GM23248 (cell line): Measurements from ENCODE around the gene FADS3. TPM values are rescaled to one million over a fixed set of nuclear protein-coding genes. Genes with fewer than 3 reads are reported as not detected.
A peak's percentile ranks its signal among the peaks of the same experiment; 100 is the strongest.

ENCODE experiments used
- DNase-seq: peaks from one replicate; pipeline ENCODE4 v3.0.0-alpha.2; 2015
- H2AFZ ChIP-seq: fragments of 200-600 bp; sonication (generic); 2 replicates; pipeline ENCODE4 v1.6.1; 2016; ENCODE audit warnings: antibody characterized with exemption
- H3F3A ChIP-seq: fragments of 200-600 bp; sonication (generic); 2 replicates; pipeline ENCODE4 v1.6.1; 2016; ENCODE audit warnings: mild to moderate bottlenecking, antibody characterized with exemption, mixed run types; ENCODE audit not compliant: insufficient read depth
- H3K27ac ChIP-seq: fragments of 200-600 bp; sonication (generic); 2 replicates; pipeline ENCODE4 v1.5.1; 2016; ENCODE audit warnings: mild to moderate bottlenecking
- H3K27me3 ChIP-seq: fragments of 200-600 bp; sonication (generic); replicated peaks from 2 replicates; pipeline ENCODE4 v1.6.1; 2016; ENCODE audit warnings: mild to moderate bottlenecking; ENCODE audit not compliant: insufficient read depth
- H3K36me3 ChIP-seq: fragments of 200-600 bp; sonication (generic); 2 replicates; pipeline ENCODE4 v1.6.1; 2016; ENCODE audit warnings: low read depth, mild to moderate bottlenecking
- H3K4me1 ChIP-seq: fragments of 200-600 bp; sonication (generic); 2 replicates; pipeline ENCODE4 v1.6.1; 2016; ENCODE audit warnings: mild to moderate bottlenecking; ENCODE audit not compliant: insufficient read depth
- H3K4me2 ChIP-seq: fragments of 200-600 bp; sonication (generic); one replicate; pipeline ENCODE4 v1.6.1; 2016; ENCODE audit warnings: mild to moderate bottlenecking; ENCODE audit not compliant: unreplicated experiment
- H3K4me3 ChIP-seq: fragments of 200-600 bp; sonication (generic); 2 replicates; pipeline ENCODE4 v1.5.1; 2016; ENCODE audit warnings: mild to moderate bottlenecking
- H3K79me2 ChIP-seq: fragments of 200-600 bp; sonication (generic); 2 replicates; pipeline ENCODE4 v1.6.1; 2016; ENCODE audit warnings: mild to moderate bottlenecking; ENCODE audit not compliant: insufficient read depth
- H3K9ac ChIP-seq: fragments of 200-600 bp; sonication (generic); 2 replicates; pipeline ENCODE4 v1.6.1; 2016; ENCODE audit warnings: mild to moderate bottlenecking
- H3K9me2 ChIP-seq: fragments of 200-600 bp; sonication (generic); 2 replicates; pipeline ENCODE4 v1.6.1; 2016; ENCODE audit warnings: mixed run types, mild to moderate bottlenecking, moderate library complexity; ENCODE audit not compliant: insufficient read depth
- H3K9me3 ChIP-seq: fragments of 200-600 bp; sonication (generic); one replicate; pipeline ENCODE4 v1.6.1; 2017; ENCODE audit warnings: low read depth
- H4K20me1 ChIP-seq: fragments of 200-600 bp; sonication (generic); 2 replicates; pipeline ENCODE4 v1.6.0; 2016; ENCODE audit not compliant: insufficient read depth
- EZH2 ChIP-seq: fragments of 200-600 bp; sonication (generic); IDR thresholded peaks from 2 replicates; pipeline ENCODE4 v1.6.1; 2018; ENCODE audit warnings: antibody characterized with exemption, mild to moderate bottlenecking; ENCODE audit not compliant: insufficient read depth, poor library complexity, severe bottlenecking
- EZH2phosphoT487 ChIP-seq: fragments of 200-600 bp; sonication (generic); IDR thresholded peaks from 2 replicates; pipeline ENCODE4 v1.6.1; 2018; ENCODE audit warnings: antibody characterized with exemption, moderate library complexity, mild to moderate bottlenecking, low read depth; ENCODE audit not compliant: insufficient read depth
- WGBS, 2 experiments: methylation state at CpG; one replicate each; pipeline ENCODE4 v1.1.6; 2015 to 2017; ENCODE audit warnings: low lambda C conversion rate in 2 of 2, low coverage in 1 of 2; ENCODE audit errors: missing lambda C conversion rate in 2 of 2; 5-methylcytosine and 5-hydroxymethylcytosine counted together
- in situ Hi-C: fragments of 300-500 bp; cut with MboI; formaldehyde crosslinking; loops from 2 replicates; pipeline ENCODE4 v1.15.0; 2020
- polyA plus RNA-seq: library from polyadenylated mRNA; unstranded; fragments of >200 nt; fragmentation: Nextera tagmentation; extraction: Ambion mirVana; gene quantifications from 2 replicates; pipeline ENCODE4 v1.2.1, GENCODE V29; 2016
- total RNA-seq: library from RNA; depleted of rRNA; stranded (reverse); fragments of >200 nt; shearing (Covaris generic); gene quantifications from 2 replicates; pipeline ENCODE4 v1.2.3, GENCODE V29; 2014

The FADS3 gene
- total and polyA plus RNA-seq, 2 experiments from 2014 or later, result 135 to 203 TPM

DNA sequence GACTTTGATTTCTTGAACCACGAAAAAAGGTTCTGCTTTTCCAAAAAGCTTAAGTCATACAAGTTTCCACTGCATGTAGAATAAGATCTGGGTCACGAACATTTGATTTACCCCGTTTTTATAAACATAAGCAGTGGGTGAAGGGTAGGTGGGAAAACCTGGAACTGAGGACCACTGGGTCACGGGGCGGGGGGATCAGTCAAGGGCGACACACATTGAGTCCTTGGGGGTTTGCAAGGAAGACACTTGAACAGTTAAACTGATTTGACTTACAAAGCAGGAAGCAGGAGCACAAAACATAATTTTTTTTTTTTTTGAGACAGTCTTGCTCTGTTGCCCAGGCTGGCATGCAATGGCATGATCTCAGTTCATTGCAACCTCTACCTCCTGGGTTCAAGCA is 10.9 kb downstream of the FADS3 start:
- H3K9me3 ChIP-seq, result no peaks in the 10 kb centered on the region
- no peaks in the 10 kb centered on the region for H4K20me1 ChIP-seq
- no peak overlapping the region for H2AFZ ChIP-seq
- no peak for DNase-seq
- H3F3A ChIP-seq, result 0 out of 2 replicates have a peak, but pooled peaks cover 3% of the 10 kb centered on the region
- no peak overlapping the region for H3K4me3 ChIP-seq
- H3K27me3 ChIP-seq, result no peaks in the 10 kb centered on the region
- H3K4me2 ChIP-seq, result peak overlapping the region; percentile 4
- no peak overlapping the region for H3K27ac ChIP-seq
- 67 to 72% methylated on average over 6 of the region's 6 CpGs for WGBS, 2 experiments
- TF ChIP-seq EZH2phosphoT487, result no peak
- TF ChIP-seq EZH2, result no peak
- H3K9me2 ChIP-seq, result no peaks in the 10 kb centered on the region
- in situ Hi-C loops, result loop anchor here (10.0 kb wide), 1 partner anchor 64 kb away; no protein-coding TSS in a partner anchor
- peaks cover 54% of the 10 kb centered on the region for H3K79me2 ChIP-seq
- H3K4me1 ChIP-seq, result peaks cover 17% of the 10 kb centered on the region
- no peaks in the 10 kb centered on the region; the same call in 1 of the 2 replicates for H3K36me3 ChIP-seq
- H3K9ac ChIP-seq, result no peak overlapping the region

GRCh38 chr11:61880031-61880430 is 11.3 kb downstream of the FADS3 start:
- TF ChIP-seq EZH2phosphoT487 (no peak), EZH2 (no peak)
- no peaks in the 10 kb centered on the region for H3K9me3 ChIP-seq
- 0 out of 2 replicates have a peak, but pooled peaks cover 3% of the 10 kb centered on the region for H3F3A ChIP-seq
- H3K36me3 ChIP-seq, result peaks cover under 1% of the 10 kb centered on the region; the same call in 1 of the 2 replicates
- no peaks in the 10 kb centered on the region for H4K20me1 ChIP-seq
- no peak overlapping the region for H3K9ac ChIP-seq
- H3K79me2 ChIP-seq, result peaks cover 50% of the 10 kb centered on the region
- H2AFZ ChIP-seq, result no peak overlapping the region
- peak overlapping the region; percentile 4 for H3K4me2 ChIP-seq
- peaks cover 17% of the 10 kb centered on the region for H3K4me1 ChIP-seq
- in situ Hi-C loops, result loop anchor here (10.0 kb wide), 1 partner anchor 65 kb away; no protein-coding TSS in a partner anchor
- WGBS, 2 experiments, result 57 to 62% methylated on average over 11 of the region's 11 CpGs
- peak; percentile 11 for DNase-seq
- no peaks in the 10 kb centered on the region for H3K27me3 ChIP-seq
- H3K27ac ChIP-seq, result no peak overlapping the region
- H3K4me3 ChIP-seq, result no peak overlapping the region
- no peaks in the 10 kb centered on the region for H3K9me2 ChIP-seq

- H3K4me2 ChIP-seq, result no peak overlapping the region
- no peak overlapping the region for H3K4me3 ChIP-seq
- no peaks in the 10 kb centered on the region for H4K20me1 ChIP-seq
- peaks cover 41% of the 10 kb centered on the region for H3K79me2 ChIP-seq
- H3K9me3 ChIP-seq, result no peaks in the 10 kb centered on the region
- WGBS, 2 experiments, result 80 to 82% methylated on average over 7 of the region's 7 CpGs
- H3F3A ChIP-seq, result 0 out of 2 replicates have a peak, but pooled peaks cover 3% of the 10 kb centered on the region
- no peak overlapping the region for H3K9ac ChIP-seq
- no peaks in the 10 kb centered on the region for H3K9me2 ChIP-seq
- H2AFZ ChIP-seq, result no peak overlapping the region
- no peak for DNase-seq
- TF ChIP-seq EZH2, result no peak
- TF ChIP-seq EZH2phosphoT487, result no peak
- H3K27ac ChIP-seq, result no peak overlapping the region
- peaks cover 17% of the 10 kb centered on the region for H3K4me1 ChIP-seq
- H3K27me3 ChIP-seq, result no peaks in the 10 kb centered on the region
- peaks cover 4% of the 10 kb centered on the region; the same call in 1 of the 2 replicates for H3K36me3 ChIP-seq
- in situ Hi-C loops, result no loop called here
Measured at GRCh38 chr11:61879152-61879551, 12.2 kb downstream of the FADS3 start.

- H2AFZ ChIP-seq, result no peak overlapping the region
- TF ChIP-seq EZH2phosphoT487 (no peak), EZH2 (no peak)
- peaks cover 4% of the 10 kb centered on the region; the same call in 1 of the 2 replicates for H3K36me3 ChIP-seq
- H3K9ac ChIP-seq, result no peak overlapping the region
- H4K20me1 ChIP-seq, result no peaks in the 10 kb centered on the region
- H3K4me3 ChIP-seq, result no peak overlapping the region
- H3K4me1 ChIP-seq, result peaks cover 9% of the 10 kb centered on the region; the same call in 1 of the 2 replicates
- no peaks in the 10 kb centered on the region for H3K27me3 ChIP-seq
- no peak overlapping the region for H3K27ac ChIP-seq
- H3K9me3 ChIP-seq, result no peaks in the 10 kb centered on the region
- H3F3A ChIP-seq, result peaks cover 15% of the 10 kb centered on the region; the same call in 1 of the 2 replicates
- in situ Hi-C loops, result no loop called here
- H3K9me2 ChIP-seq, result no peaks in the 10 kb centered on the region
- WGBS, 2 experiments, result 94 to 95% methylated on average over 11 to 14 of the region's 14 CpGs
- no peak overlapping the region for H3K4me2 ChIP-seq
- H3K79me2 ChIP-seq, result peaks cover 9% of the 10 kb centered on the region
- no peak for DNase-seq
Measured at GRCh38 chr11:61875698-61876097, 15.6 kb downstream of the FADS3 start.

DNA sequence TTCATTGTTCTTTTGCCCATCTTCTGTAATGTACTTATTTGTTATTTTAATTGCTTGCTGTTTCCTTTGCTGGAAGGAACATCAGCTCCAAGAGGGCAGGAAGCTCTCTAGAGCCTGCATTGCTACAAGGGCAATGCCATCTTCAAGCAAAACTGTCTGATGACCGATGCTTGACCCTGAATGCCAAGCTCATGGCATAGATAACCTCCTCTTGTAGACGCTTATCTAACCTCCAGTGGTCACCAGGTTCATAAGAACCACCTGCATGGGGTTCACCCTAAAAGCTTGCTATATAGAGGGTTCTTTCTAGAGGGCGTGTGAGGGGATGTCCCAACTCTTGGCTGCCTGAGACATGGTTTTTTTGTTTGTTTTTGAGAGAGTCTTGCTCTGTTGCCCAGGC is 16.5 kb downstream of the FADS3 start:
- Histone ChIP-seq H3K4me3 (no peak overlapping the region), H3K9ac (no peak overlapping the region), H3K9me3 (no peaks in the 10 kb centered on the region), H3K36me3 (peaks cover 4% of the 10 kb centered on the region; the same call in 1 of the 2 replicates), H2AFZ (no peak overlapping the region), H3K9me2 (no peaks in the 10 kb centered on the region), H3K27me3 (no peaks in the 10 kb centered on the region), H3K79me2 (peaks cover under 1% of the 10 kb centered on the region; the same call in 1 of the 2 replicates), H3F3A (peaks cover 14% of the 10 kb centered on the region; the same call in 1 of the 2 replicates), H3K4me1 (peaks cover 4% of the 10 kb centered on the region; the same call in 1 of the 2 replicates), H3K4me2 (no peak overlapping the region), H3K27ac (no peak overlapping the region), H4K20me1 (no peaks in the 10 kb centered on the region)
- TF ChIP-seq EZH2phosphoT487 (no peak), EZH2 (no peak)
- DNase-seq, result no peak
- WGBS, 2 experiments, result 76 to 80% methylated on average over 3 of the region's 3 CpGs
- in situ Hi-C loops, result no loop called here
